Stimulated activated naive CD4-positive, alpha-beta T cell (primary cell): ENCODE measurements around the gene TSPAN31.
A peak's percentile ranks its signal among the peaks of the same experiment; 100 is the strongest.

ENCODE experiments used
- DNase-seq, 6 experiments: peaks; one replicate each; lab custom pipeline; 2025; lab: John Stamatoyannopoulos, UW

Gene TSPAN31

GRCh38 chr12:57735952-57736740 is 8.7 kb upstream of the TSPAN31 start:
- DNase-seq: no peak

GRCh38 chr12:57736741-57737466 is 7.9 kb upstream of the TSPAN31 start:
- no peak for DNase-seq

- DNase-seq: no peak
These were observed 7.1 kb upstream of the TSPAN31 start for GRCh38 chr12:57737467-57738460.

- no peak for DNase-seq
These were observed 6.1 kb upstream of the TSPAN31 start, which contains the start of gene AGAP2 for GRCh38 chr12:57738661-57739237. AGAP2 (minus strand) TSS chr12:57738742; CDS start chr12:57738246, 496 bp downstream.

- no peak for DNase-seq
These were observed 5.5 kb upstream of the TSPAN31 start for GRCh38 chr12:57739387-57739786.

- no peak for DNase-seq
These were observed 4.8 kb upstream of the TSPAN31 start for GRCh38 chr12:57739914-57740538.

GRCh38 chr12:57740656-57741412 is 4.0 kb upstream of the TSPAN31 start:
- DNase-seq: peak; percentile 45 to 91 (median 80)

- DNase-seq: no peak
These were observed 3.4 kb upstream of the TSPAN31 start for GRCh38 chr12:57741413-57741789.

- peak; percentile 48 to 76 (median 70) for DNase-seq
These were observed 2.7 kb upstream of the TSPAN31 start for GRCh38 chr12:57741844-57742738.

- no peak for DNase-seq
These were observed 1.1 kb upstream of the TSPAN31 start for GRCh38 chr12:57743769-57744168.

GRCh38 chr12:57744194-57744776 is 554 bp upstream of the TSPAN31 start:
- peak in 5 of 6 experiments; percentile 68 to 90 (median 82) for DNase-seq

- no peak for DNase-seq
These were observed 644 bp downstream of the TSPAN31 start for GRCh38 chr12:57745485-57745881.

- no peak for DNase-seq
These were observed 1.2 kb downstream of the TSPAN31 start for GRCh38 chr12:57746025-57746424.

GRCh38 chr12:57749061-57749460 is 4.2 kb downstream of the TSPAN31 start:
- DNase-seq: no peak

- no peak for DNase-seq
These were observed 6.0 kb downstream of the TSPAN31 start for GRCh38 chr12:57750561-57751431.

GRCh38 chr12:57751432-57751787 is 6.6 kb downstream of the TSPAN31 start:
- no peak for DNase-seq

GRCh38 chr12:57751788-57752667 is 7.2 kb downstream of the TSPAN31 start, which contains the start of gene CDK4:
CDK4 (minus strand) TSS chr12:57752310; CDS start chr12:57751717, 593 bp downstream.
- DNase-seq: peak; percentile 95 to 99 (median 98)
